HuH-7 (cell line): Measurements from ENCODE around the gene POP5.
A peak's percentile ranks its signal among the peaks of the same experiment; 100 is the strongest.
"Not testable (repeated sequence)": the region's sequence is repeated elsewhere in the genome, so short reads cannot be mapped to it uniquely, and the experiment has no call there.

Source experiments
- DNase-seq: peaks from one replicate; pipeline ENCODE4 v3.0.0; 2011; ENCODE audit warnings: low spot score

Gene POP5

GRCh38 chr12:120580787-120581723 lies at the start of gene POP5:
Gene POP5 (minus strand): TSS chr12:120581402. CDS start chr12:120581362, 40 bp downstream.
- peak; percentile 76 for DNase-seq

GRCh38 chr12:120630104-120630892 lies 49.1 kb upstream of the POP5 start:
- DNase-seq, result no peak

- peak; percentile 67 for DNase-seq
Observed at GRCh38 chr12:120628919-120629318, 47.7 kb upstream of the POP5 start.

- DNase-seq, result no peak
Observed at GRCh38 chr12:120625557-120626419, 44.6 kb upstream of the POP5 start.

GRCh38 chr12:120620624-120621023 lies 39.4 kb upstream of the POP5 start:
- DNase-seq, result no peak

GRCh38 chr12:120618954-120619615 lies 37.9 kb upstream of the POP5 start:
- no peak for DNase-seq

- not testable (repeated sequence) for DNase-seq
Observed at GRCh38 chr12:120617767-120618166, 36.6 kb upstream of the POP5 start.

- not testable (repeated sequence) for DNase-seq
Observed at GRCh38 chr12:120617193-120617592, 36.0 kb upstream of the POP5 start.

GRCh38 chr12:120614848-120615247 lies 33.6 kb upstream of the POP5 start:
- no peak for DNase-seq

- not testable (repeated sequence) for DNase-seq
Observed at GRCh38 chr12:120611534-120611933, 30.3 kb upstream of the POP5 start.

- no peak for DNase-seq
Observed at GRCh38 chr12:120610560-120610959, 29.4 kb upstream of the POP5 start.

GRCh38 chr12:120602416-120602815 lies 21.2 kb upstream of the POP5 start:
- DNase-seq, result not testable (repeated sequence)

- no peak for DNase-seq
Observed at GRCh38 chr12:120599672-120600552, 18.7 kb upstream of the POP5 start.

- DNase-seq, result no peak
Observed at GRCh38 chr12:120598674-120599463, 17.7 kb upstream of the POP5 start.

GRCh38 chr12:120597861-120598260 lies 16.7 kb upstream of the POP5 start:
- no peak for DNase-seq

GRCh38 chr12:120596901-120597300 lies 15.7 kb upstream of the POP5 start:
- DNase-seq, result no peak

- DNase-seq, result no peak
Observed at GRCh38 chr12:120592121-120593049, 11.2 kb upstream of the POP5 start.

GRCh38 chr12:120590741-120591407 lies 9.7 kb upstream of the POP5 start:
- peak; percentile 32 for DNase-seq
